HTR-8/SVneo (cell line): ENCODE measurements around the gene CCL4L2.
"Not testable (repeated sequence)": the region's sequence is repeated elsewhere in the genome, so short reads cannot be mapped to it uniquely, and the experiment has no call there.

Source experiments
- DNase-seq: peaks from one replicate; pipeline ENCODE4 v3.0.0; 2011; ENCODE audit warnings: low spot score, mixed read lengths; ENCODE audit not compliant: insufficient read length
- FAIRE-seq: peaks from 2 replicates; lab custom pipeline; 2011; peaks lifted over from hg19 to GRCh38; lab: Jason Lieb, UNC

The CCL4L2 gene

GRCh38 chr17:36194832-36195433 is 15.9 kb upstream of the CCL4L2 start:
- FAIRE-seq, DNase-seq: not testable (repeated sequence)

- DNase-seq = no peak
Observed at GRCh38 chr17:36195434-36196130, 15.3 kb upstream of the CCL4L2 start.

DNA sequence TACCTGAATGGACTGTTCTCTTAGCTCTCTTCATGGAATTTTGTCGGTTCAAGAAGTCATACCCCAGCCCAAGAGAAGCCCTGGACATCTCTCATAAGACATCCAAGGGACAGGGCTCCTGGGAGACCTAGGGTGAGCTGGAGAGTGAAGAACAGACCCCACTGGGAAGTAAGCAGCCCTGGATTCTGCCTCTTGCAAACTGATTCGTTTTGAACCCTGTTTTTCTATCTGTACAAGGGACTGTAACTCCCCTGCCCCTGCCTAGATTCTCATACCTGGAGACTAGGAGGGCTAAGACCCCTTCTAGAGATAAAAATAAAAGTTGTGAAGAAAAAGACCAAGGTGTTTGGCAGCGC is 14.8 kb upstream of the CCL4L2 start:
- DNase-seq = no peak
- no peak for FAIRE-seq

More at GRCh38 chr17:36195434-36196130, 15.3 kb upstream of the CCL4L2 start:
- FAIRE-seq = no peak

DNA sequence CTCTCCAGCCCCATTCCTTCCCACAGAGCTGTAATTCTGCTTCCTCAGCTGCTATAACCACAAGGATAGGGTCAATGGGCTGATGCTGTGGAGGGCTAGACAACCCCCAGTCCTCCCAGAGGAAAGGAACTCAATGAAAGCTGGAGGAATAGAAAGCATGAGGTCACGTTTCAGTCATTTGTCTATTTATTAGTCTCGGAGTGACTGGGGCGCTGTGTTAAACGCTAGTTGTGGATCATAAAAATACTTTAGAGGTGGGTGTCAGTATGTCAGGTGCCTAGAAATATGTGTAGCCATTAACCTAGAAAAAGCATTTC is 13.5 kb upstream of the CCL4L2 start:
- DNase-seq = no peak
- no peak for FAIRE-seq

- DNase-seq (no peak), FAIRE-seq (no peak)
Observed at GRCh38 chr17:36198831-36199465, 11.9 kb upstream of the CCL4L2 start.

DNA sequence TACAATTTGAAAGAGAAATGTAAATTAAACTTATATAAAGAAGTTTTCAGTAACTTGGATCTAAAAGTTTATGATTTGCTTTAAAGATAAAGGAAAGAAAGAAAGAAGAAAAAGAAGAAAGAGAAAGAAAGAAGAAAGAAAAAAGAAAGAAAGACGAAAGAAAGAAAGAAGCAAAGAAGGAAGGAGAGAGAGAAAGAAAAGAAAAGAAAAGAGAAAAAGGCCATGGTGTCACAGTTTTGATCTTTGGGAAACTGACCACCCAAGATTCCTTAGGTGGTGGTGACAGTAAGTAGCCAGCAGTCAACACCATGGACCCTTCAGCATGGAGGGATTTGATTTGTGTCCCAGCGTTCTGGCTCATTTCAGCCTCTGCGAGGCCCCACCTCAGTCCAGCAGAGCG is 9.8 kb upstream of the CCL4L2 start:
- not testable (repeated sequence) for DNase-seq, FAIRE-seq

GRCh38 chr17:36201506-36201905 is 9.4 kb upstream of the CCL4L2 start:
- not testable (repeated sequence) for DNase-seq, FAIRE-seq

- FAIRE-seq (no peak), DNase-seq (no peak)
Observed at GRCh38 chr17:36203335-36203734, 7.5 kb upstream of the CCL4L2 start.

DNA sequence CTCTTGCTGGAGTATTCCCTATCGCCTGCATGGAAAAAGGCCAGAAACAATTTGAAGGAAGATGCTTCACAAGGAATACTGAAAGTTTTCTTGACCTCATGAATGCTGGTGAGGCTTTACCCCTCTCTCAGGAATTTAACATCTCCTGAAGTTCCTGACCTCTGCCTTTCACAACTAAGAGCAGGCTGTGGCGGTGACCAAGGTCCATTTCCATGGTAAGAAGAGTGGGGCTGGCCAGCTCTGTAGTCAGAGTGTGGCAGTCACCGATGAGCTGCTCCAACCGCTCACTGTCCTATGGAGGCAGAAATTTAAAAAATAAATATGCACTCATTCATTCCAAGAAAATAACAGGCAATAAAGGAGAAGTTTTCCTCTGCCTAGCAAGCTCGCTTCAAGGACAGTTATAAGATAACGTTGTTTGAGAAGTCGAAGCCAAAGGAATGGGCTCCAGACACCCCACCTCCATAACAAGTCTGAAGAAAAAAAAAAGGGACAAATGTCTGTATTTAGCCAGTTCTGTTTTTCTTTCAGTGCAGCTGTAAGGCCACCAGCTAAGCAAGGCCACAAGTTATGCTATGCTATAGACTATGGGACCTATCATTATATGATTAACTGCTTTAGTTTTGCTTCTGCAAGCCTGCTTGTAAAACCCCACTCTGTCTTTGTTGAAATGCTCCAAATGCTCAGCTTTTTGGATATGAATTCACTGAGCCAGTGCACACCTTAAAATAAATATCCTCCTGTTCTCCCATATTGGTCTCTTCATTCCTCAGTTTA is 6.0 kb upstream of the CCL4L2 start:
- FAIRE-seq = no peak
- DNase-seq = no peak

DNA sequence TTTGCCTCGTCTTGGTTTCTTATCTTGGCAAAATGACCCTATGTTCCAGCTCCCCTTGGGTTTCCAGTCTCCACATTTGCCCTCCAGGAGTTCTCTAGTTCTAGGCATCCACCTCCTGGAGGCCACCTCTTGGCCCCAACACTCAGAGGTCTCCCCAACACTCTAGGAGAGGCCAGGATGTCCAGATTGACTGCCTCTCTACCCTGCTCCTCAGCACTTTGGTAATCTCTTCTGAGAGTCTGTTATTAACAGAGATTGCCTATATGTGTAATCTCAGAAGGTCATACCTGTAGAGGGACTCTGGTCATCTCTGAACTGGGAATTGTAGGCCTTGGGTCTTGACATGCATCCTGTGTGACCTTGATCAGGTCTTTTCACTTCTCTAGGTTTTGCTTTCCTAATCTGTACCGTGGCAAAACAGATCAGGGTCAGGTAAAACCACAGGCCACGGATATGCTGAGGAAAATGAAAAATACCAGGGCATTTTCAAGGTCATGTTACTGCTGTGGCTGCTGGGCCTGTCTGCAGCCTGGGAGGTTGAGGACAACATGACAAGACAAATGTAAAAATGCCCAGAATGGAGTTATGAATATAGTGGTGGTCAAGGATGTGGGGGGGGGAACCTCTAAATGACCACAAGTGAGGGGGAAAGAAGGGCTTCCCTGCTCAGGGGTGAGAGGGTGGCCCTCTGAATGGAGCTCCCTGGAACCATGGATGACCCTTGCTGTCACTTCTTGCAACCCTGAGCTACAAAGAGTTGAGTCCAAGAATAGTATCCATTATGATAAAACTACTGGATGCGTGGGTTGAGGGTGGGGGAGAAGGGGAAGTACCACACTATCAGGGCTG is 5.0 kb upstream of the CCL4L2 start:
- FAIRE-seq (no peak), DNase-seq (no peak)

DNA sequence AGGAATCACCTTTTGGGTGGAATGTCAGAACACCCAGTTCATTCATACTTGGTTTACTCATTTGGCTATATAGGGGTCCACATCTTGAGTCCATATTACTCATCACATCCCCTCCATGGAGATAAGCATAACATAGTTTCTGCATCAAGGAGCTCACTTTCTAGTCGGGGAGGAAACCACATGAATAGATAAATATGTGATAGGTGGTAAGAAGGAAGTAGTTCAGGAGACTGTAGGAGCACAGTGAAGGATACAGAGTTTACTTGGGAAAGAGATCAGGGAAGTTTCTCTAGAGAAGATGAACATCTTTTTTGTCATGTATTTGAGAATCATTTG is 4.4 kb upstream of the CCL4L2 start:
- FAIRE-seq, DNase-seq: not testable (repeated sequence)

DNA sequence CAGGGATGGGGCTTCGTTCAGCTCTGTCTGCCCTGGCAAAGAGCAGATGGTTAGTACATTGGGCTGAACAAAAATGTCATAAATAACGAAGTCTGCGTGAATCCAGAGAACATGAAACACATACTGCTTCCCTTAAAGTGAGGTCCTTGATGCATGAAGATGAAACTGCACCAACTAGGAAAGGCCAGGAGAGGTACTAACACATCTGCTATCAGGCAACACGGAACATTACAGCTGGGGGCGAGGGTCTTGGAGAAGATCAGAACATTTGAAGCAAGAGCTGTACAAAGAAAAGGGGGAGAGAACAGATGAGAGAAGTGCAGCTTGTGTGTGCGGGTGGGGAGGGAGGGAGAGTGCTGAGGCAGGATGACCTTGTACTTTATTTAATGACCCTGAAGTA is 3.5 kb upstream of the CCL4L2 start:
- FAIRE-seq, DNase-seq: not testable (repeated sequence)

DNA sequence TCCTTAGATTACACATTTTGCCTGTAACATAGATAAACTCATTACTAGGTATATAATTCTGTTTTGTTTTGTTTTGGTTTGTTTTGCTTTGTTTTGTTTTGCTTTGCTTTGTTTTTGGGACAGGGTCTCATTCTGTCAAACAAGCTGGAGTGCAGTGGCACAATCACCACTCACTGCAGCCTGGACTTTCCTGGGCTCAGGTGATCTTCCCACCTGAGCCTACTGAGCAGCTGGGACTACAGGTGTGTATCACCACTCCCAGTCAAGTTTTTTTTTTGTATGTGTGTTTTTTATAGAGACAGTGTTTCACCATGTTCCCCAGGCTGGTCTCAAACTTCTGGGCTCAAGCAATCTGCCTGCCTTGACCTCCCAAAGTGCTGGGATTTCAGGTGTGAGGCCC is 1.3 kb upstream of the CCL4L2 start:
- FAIRE-seq (no peak), DNase-seq (no peak)

GRCh38 chr17:36211484-36212271 is 815 bp downstream of the CCL4L2 start:
- DNase-seq, FAIRE-seq: not testable (repeated sequence)

DNA sequence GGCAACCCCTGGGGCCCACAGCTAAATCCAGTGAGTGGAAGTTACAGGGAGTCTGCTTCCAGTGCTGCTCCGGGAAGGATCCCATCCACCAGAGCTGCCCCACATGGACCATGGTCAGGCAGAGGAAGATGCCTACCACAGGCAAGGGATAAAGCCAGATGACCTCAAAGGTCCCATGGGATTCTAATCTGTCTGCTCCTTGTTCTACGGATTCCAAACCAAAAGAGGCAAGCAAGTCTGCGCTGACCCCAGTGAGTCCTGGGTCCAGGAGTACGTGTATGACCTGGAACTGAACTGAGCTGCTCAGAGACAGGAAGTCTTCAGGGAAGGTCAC is 1.4 kb downstream of the CCL4L2 start:
- DNase-seq (no peak), FAIRE-seq (no peak)

DNA sequence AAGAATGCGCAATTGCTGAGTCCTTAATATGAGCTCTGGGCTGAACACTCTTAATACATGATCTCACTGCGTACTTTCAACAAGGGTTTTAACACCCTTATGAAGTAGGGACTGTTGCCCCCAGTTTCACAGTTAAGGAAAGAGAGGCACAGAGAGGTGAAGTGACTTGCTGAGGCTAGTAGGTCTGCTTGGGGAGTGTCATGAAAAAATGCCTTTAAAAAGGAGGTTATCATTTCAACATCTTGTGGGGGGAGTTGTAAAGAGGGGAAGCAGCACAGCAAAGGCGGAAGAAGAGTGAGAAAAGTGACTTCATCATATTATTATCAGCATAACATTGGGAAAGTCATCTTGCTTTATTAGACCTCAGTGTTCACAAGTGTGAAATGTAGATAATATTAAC is 2.1 kb downstream of the CCL4L2 start:
- DNase-seq = no peak
- FAIRE-seq = no peak

GRCh38 chr17:36213695-36214094 is 2.8 kb downstream of the CCL4L2 start:
- FAIRE-seq = no peak
- no peak for DNase-seq

DNA sequence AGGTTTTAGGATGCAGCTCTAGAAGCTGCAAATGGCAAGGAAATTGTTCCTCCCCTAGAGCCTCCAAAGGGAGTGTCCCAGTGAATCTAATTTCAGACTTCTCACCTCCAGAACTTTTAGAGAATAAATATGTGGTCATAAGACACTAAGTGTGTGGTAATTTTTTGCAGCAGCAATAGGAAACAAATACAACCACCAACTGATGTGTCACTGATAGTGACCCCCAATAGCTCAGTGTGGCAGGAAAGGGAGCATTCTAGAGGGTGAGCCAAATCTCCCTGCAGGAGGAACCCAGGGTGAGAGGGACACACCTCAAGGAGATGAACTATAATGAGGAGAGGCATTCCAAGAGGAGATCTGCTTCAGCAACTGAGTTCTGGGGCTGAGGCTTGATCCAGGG is 4.1 kb downstream of the CCL4L2 start:
- DNase-seq = no peak
- no peak for FAIRE-seq
